Adrenal gland (tissue), 12 donors: ENCODE data around the gene ALKBH8. TPM values are rescaled to one million over a fixed set of nuclear protein-coding genes. Genes with fewer than 3 reads are reported as not detected.
A peak's percentile ranks its signal among the peaks of the same experiment; 100 is the strongest.

Experiments used
- DNase-seq, 7 donors: peaks; one replicate each; pipeline ENCODE4 v3.0.0-alpha.2; 2019 to 2020
- H3K27ac ChIP-seq, 5 donors: fragments of 200-600 bp; sonication (generic) in 4 of 5; 1 replicate in 3 of 5; 2 replicates in 2 of 5; pipeline versions ENCODE4 v1.5.1 to v1.8.0; 2016 to 2020; ENCODE audit warnings: mild to moderate bottlenecking in 1 of 5
- H3K27me3 ChIP-seq: fragments of 200-600 bp; 2 replicates; pipeline ENCODE4 v1.8.0; 2021
- H3K36me3 ChIP-seq, 2 donors: fragments of 200-600 bp; replicated peaks in 1 of 2; 1 replicate in 1 of 2; 2 replicates in 1 of 2; pipeline versions ENCODE4 v1.5.1 to v1.8.0; 2018 to 2022
- H3K4me1 ChIP-seq, 2 donors: fragments of 200-600 bp; replicated peaks in 1 of 2; 1 replicate in 1 of 2; 2 replicates in 1 of 2; pipeline versions ENCODE4 v1.5.1 to v1.8.0; 2018 to 2021
- H3K4me3 ChIP-seq, 4 donors: fragments of 200-600 bp; sonication (generic) in 3 of 4; one replicate each; pipeline ENCODE4 v1.5.1; 2016 to 2018
- H3K9me3 ChIP-seq, 3 donors: fragments of 200-600 bp; sonication (generic) in 1 of 3; replicated peaks in 1 of 3; 1 replicate in 2 of 3; 2 replicates in 1 of 3; pipeline versions ENCODE4 v1.5.1 to v1.8.0; 2016 to 2021
- CTCF ChIP-seq, 6 experiments: fragments of 450-650 bp in 4 of 6; fragments of 200-600 bp in 2 of 6; sonication (generic) in 1 of 6; IDR thresholded peaks; 1 replicate in 5 of 6; 2 replicates in 1 of 6; pipeline versions ENCODE4 v1.5.1 to v1.8.0; 2016 to 2021; ENCODE audit warnings: antibody characterized with exemption in 6 of 6, mild to moderate bottlenecking in 2 of 6, moderate library complexity in 1 of 6
- POLR2A ChIP-seq, 2 donors: fragments of 450-650 bp; IDR thresholded peaks; one replicate each; pipeline ENCODE4 v1.6.1; 2017; ENCODE audit warnings: antibody characterized with exemption in 2 of 2, mild to moderate bottlenecking in 2 of 2, moderate library complexity in 1 of 2
- WGBS, 4 donors: extraction: QIAGEN DNeasy Blood & Tissue Kit in 2 of 4; methylation state at CpG; one replicate each; pipeline versions ENCODE4 v1.1.5 to v1.1.7; 2013 to 2017; 5-methylcytosine and 5-hydroxymethylcytosine counted together
- intact Hi-C, 2 donors: fragments of 100-400 bp; cut with DNase I; formaldehyde crosslinking; loops; one replicate each; pipeline versions ENCODE4 v1.14.1 to v1.15.0; 2022 to 2023
- polyA plus RNA-seq, 3 donors: library from polyadenylated mRNA; stranded (reverse); fragments of 200-250 nt in 2 of 3; fragments of 350-450 nt in 1 of 3; fragmentation: Illumina TruSeq in 1 of 3; extraction: RNeasy Lipid Tissue Mini Kit (QIAGEN cat#74804) in 1 of 3; gene quantifications; one replicate each; pipeline ENCODE4 v1.2.3, GENCODE V29; 2013 to 2014
- total RNA-seq, 9 donors: library from RNA; depleted of rRNA in 4 of 9; stranded (reverse); fragments of >200 nt in 4 of 9; fragments of 120-200 nt in 1 of 9; fragmentation: NEBNext Ultra II Directional in 1 of 9; extraction: Animal tissue kit (Norgen Biotek cat#: 25700) in 1 of 9; gene quantifications; one replicate each; pipeline versions ENCODE4 v1.1.0 to v1.2.4, GENCODE V29; 2013 to 2023
- donor health status: healthy with polysubstance abuse.
- donor health status: Bipolar disorder and iron deficiency.
- donor health status: DM: yes; HTN: yes; CAD: no.
- donor health status: DM: no; HTN: no; CAD: no.
- donor health status: DM: no; HTN: no; CAD: no.
- donor health status: DM: yes; HTN: yes; CAD: no.

Gene ALKBH8
- total and polyA plus RNA-seq, 12 donors = 2.5 to 9.5 (median 5.5) TPM

- no peak for TF ChIP-seq POLR2A (IDR thresholded peaks at IDR 0.05)
- no peak for TF ChIP-seq CTCF (IDR thresholded peaks at IDR 0.05)
- DNase-seq = no peak
Observed at GRCh38 chr11:107608809-107609208, 43.3 kb upstream of the ALKBH8 start.

GRCh38 chr11:107606141-107606540, 40.6 kb upstream of the ALKBH8 start:
- H3K4me1 ChIP-seq = no peaks in the 10 kb centered on the region
- 84 to 96% (median 88%) methylated on average over 3 of the region's 3 CpGs for WGBS, 4 donors
- no peaks in the 10 kb centered on the region for H3K9me3 ChIP-seq
- H3K4me3 ChIP-seq = no peak overlapping the region
- no peak for TF ChIP-seq CTCF (IDR thresholded peaks at IDR 0.05)
- TF ChIP-seq POLR2A (IDR thresholded peaks at IDR 0.05) = no peak
- no peak overlapping the region for H3K27ac ChIP-seq
- DNase-seq = no peak
- H3K36me3 ChIP-seq = no peaks in the 10 kb centered on the region
- H3K27me3 ChIP-seq = peaks cover 34% of the 10 kb centered on the region
- intact Hi-C loops = no loop called here

More at GRCh38 chr11:107608809-107609208, 43.3 kb upstream of the ALKBH8 start:
- no peaks in the 10 kb centered on the region for H3K9me3 ChIP-seq
- H3K27ac ChIP-seq = no peak overlapping the region
- H3K4me3 ChIP-seq = no peak overlapping the region
- peaks cover 17% of the 10 kb centered on the region for H3K27me3 ChIP-seq
- no peaks in the 10 kb centered on the region for H3K36me3 ChIP-seq
- WGBS, 4 donors = 22 to 25% (median 23%) methylated on average over 2 of the region's 2 CpGs
- intact Hi-C loops = no loop called here
- no peaks in the 10 kb centered on the region for H3K4me1 ChIP-seq

- WGBS, 4 donors = 84 to 90% (median 87%) methylated on average over 8 to 9 of the region's 9 CpGs
- Histone ChIP-seq H3K36me3 (no peaks in the 10 kb centered on the region), H3K9me3 (no peaks in the 10 kb centered on the region), H3K27me3 (peaks cover 34% of the 10 kb centered on the region), H3K4me3 (no peak overlapping the region), H3K27ac (no peak overlapping the region), H3K4me1 (no peaks in the 10 kb centered on the region)
- no peak for DNase-seq
- intact Hi-C loops = no loop called here
- TF ChIP-seq POLR2A (IDR thresholded peaks at IDR 0.05) = no peak
- TF ChIP-seq CTCF (IDR thresholded peaks at IDR 0.05) = no peak
Observed at GRCh38 chr11:107605061-107606006, 39.8 kb upstream of the ALKBH8 start.

GRCh38 chr11:107598225-107599139, 32.9 kb upstream of the ALKBH8 start:
- H3K4me1 ChIP-seq = no peaks in the 10 kb centered on the region
- peak in 4 of 7 donors; percentile 23 to 38 (median 32) for DNase-seq
- H3K27me3 ChIP-seq = peaks cover 41% of the 10 kb centered on the region
- no peaks in the 10 kb centered on the region for H3K9me3 ChIP-seq
- 60 to 70% (median 62%) methylated on average over 6 of the region's 6 CpGs for WGBS, 4 donors
- no peak overlapping the region for H3K27ac ChIP-seq
- TF ChIP-seq CTCF (IDR thresholded peaks at IDR 0.05) (peak in 5 of 6 experiments; percentile 5 to 32 (median 28)), POLR2A (IDR thresholded peaks at IDR 0.05) (no peak)
- no peak overlapping the region for H3K4me3 ChIP-seq
- intact Hi-C loops = no loop called here
- H3K36me3 ChIP-seq = no peaks in the 10 kb centered on the region
